Measurements from ENCODE around the gene AP5M1.
"Not testable (repeated sequence)": the region's sequence is repeated elsewhere in the genome, so short reads cannot be mapped to it uniquely, and the experiment has no call there.

Gene AP5M1, protein sequence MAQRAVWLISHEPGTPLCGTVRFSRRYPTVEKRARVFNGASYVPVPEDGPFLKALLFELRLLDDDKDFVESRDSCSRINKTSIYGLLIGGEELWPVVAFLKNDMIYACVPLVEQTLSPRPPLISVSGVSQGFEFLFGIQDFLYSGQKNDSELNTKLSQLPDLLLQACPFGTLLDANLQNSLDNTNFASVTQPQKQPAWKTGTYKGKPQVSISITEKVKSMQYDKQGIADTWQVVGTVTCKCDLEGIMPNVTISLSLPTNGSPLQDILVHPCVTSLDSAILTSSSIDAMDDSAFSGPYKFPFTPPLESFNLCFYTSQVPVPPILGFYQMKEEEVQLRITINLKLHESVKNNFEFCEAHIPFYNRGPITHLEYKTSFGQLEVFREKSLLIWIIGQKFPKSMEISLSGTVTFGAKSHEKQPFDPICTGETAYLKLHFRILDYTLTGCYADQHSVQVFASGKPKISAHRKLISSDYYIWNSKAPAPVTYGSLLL

DNA sequence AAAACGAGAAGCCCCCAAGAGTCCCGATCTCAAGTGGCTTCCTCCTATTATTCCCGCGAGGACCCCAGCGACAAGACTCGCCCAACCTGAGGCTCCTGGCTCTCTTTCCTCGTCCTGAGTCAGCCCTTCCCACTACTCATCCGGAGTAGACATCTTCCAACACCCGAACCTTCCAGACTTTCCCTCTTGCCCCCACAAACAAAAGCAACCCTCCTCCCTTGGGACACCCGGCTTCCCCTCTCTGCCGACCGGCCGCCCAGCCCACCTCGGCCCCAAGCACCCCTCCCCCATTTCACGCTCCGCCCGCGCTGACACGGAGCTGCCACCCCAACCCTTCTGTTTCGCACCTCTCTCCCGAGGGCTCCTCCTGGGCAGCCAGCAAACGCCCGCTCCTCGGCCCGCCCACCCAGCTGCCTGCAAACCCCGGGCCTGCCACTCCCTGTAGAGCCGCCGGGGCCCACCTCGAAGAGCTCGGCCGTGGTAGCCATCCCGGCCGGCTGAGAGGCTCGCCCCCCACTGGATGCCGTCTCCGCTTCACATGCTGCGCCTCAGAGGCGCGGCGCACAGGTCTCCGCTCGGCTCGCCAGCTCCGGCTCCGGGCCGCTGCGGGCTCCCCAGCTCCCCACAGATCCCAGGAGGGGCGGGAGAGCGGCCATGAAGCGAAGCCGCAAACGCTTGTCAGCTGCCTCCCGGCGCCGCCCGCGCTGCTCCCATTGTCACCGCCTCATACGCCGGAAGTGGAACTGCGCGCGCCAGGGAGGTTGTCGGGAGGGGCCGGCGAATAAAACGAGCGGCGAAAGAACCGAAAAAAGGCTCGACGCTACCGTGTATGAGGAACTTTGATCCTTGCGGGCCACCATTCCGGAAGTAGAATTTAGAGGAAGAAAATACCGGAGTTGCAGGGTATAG is at the start of gene AP5M1, which contains the start of gene EXOC5:
Gene AP5M1 (plus strand): TSS at position 811 of the 909 bp plus-strand sequence. CDS start 344 bp downstream, outside the sequence.
Gene EXOC5 (minus strand): TSS at position 745 of the 909 bp plus-strand sequence. CDS start 257 bp downstream, at position 488.
- peak; percentile 86 for DNase-seq

DNA sequence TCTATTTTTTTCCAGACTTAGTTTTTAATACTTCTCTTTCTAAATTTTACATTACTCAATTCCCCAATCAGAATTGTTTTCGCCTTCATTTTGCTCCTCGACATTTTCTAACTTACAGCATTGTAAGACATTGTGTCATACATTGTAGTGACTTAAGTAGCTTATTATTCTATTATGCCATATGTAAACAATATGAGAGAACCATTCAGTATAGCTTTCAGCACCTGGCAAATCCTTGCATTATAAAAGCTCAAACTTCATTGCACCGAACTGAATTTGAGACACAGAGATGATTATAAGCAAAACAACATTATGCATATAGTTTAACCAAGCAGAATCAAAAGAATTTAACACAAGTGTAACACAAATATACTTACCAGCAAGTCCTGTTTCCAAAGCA is 46.8 kb upstream of the AP5M1 start:
- no peak for DNase-seq

DNA sequence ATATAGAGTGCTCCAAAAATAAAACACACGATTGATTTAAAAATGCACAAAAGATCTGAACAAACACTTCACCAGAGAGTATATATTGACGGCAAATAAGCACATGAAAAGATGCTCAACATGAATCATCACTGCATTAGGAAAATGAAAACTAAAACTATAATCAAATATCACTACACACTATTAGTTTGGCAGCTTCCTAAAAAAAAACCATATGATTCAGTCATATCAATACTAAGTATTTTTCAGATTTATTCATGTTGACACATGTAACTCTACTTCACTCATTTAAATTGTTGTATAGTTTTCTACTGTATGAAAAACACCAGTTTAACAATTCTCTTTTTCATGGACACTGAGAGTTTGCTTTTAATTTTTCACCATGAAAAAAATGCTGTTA is 41.7 kb upstream of the AP5M1 start:
- no peak for DNase-seq

DNA sequence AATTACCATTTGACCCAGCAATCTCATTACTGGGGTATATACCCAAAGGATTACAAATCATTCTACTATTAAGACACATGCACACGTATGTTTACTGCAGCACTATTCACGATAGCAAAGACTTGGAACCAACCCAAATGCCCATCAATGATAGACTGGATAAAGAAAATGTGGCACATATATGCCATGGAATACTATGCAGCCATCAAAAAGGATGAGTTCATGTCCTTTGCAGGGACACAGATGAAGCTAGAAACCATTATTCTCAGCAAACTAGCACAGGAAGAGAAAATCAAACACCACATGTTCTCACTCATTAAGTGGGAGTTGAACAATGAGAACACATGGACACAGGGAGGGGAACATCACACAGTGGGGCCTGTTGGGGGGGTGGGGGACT is 40.5 kb upstream of the AP5M1 start:
- DNase-seq: not testable (repeated sequence)

DNA sequence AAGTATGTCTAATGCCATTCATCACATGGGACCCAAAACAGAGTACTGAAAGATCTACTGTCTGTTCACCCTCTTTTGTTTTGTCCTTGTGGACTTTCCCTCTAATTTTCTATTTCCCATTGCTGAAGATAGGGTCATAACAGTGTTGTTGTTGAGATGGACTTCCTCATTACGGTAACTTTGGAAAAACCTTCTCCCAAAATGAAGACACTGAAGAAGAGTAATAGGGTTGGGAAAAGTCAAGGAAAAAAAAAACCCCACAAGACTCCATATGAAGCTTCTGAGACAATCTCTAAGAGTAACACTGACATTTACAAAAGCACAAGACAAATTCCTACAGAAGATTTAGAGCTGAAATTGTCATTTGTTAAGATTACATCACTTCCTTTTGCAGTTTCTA is 36.8 kb upstream of the AP5M1 start:
- no peak for DNase-seq

DNA sequence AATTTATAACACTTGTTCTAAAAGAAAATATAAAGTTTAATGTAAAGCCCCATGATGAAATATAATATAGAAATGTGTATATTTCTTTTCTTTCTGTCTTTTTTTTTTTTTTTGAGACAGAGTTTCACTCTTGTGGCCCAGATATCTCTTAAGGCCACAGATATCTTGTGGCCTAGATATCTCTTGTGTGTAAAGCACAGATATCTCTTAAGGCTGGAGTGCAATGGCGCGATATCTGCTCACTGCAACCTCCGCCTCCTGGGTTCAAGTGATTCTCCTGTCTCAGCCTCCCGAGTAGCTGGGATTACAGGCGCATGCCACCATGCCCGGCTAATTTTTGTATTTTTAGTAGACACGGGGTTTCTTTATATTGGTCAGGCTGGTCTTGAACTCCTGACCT is 28.7 kb upstream of the AP5M1 start:
- not testable (repeated sequence) for DNase-seq

DNA sequence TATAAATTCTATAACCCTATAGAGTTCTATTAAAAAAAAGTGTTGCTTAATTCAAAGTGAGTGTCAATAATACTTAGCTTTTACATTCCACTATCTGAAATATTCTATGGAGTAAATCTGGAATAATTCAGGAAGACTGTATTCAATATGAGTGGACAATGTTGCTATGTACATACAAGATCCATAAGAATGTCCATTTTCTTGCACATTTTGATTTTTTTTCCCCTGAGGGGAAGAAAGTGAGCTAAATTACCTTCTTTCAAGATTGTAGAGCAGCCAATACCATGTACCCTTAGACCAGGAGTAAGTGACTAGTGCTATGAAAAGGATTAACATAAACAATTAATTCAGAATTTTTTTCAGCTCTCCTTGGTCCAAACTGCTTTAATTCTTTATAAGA is 25.5 kb upstream of the AP5M1 start:
- no peak for DNase-seq

DNA sequence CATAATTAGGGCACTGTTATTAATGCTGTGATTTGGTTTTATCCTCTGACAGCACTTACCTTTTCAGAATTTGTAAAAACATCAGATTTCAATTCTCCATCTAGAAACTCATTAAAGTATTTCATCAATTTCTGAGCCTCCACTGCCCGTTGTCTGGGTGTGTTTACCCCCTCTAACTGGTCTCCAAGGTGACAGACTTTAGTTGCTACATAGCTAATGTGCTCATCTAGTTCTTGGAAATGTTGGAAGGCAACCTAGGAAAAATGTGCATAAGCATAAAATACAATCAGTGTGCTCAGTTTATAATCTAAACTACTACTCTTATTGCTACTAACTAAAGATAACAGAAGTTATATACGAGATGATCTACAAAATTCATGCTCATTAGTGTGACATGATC is 24.7 kb upstream of the AP5M1 start:
- DNase-seq: no peak

DNA sequence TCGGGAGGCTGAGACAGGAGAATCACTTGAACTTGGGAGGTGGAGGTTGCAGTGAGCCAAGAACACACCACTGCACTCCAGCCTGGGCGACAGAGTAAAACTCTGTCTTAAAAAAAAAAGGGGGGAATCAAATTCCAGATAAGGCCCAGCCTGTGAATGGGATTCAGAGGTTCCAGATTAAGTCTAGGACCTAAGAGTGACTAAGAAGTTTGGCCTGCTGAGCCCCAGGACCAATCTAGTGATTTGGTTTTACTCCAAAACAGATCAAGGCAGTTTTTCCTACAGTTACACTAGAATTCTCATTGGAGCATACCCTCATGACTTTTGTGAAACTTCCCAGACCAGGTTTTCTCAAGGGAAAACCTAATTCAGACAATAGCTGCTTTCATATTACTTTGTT is 22.8 kb upstream of the AP5M1 start:
- DNase-seq: no peak

DNA sequence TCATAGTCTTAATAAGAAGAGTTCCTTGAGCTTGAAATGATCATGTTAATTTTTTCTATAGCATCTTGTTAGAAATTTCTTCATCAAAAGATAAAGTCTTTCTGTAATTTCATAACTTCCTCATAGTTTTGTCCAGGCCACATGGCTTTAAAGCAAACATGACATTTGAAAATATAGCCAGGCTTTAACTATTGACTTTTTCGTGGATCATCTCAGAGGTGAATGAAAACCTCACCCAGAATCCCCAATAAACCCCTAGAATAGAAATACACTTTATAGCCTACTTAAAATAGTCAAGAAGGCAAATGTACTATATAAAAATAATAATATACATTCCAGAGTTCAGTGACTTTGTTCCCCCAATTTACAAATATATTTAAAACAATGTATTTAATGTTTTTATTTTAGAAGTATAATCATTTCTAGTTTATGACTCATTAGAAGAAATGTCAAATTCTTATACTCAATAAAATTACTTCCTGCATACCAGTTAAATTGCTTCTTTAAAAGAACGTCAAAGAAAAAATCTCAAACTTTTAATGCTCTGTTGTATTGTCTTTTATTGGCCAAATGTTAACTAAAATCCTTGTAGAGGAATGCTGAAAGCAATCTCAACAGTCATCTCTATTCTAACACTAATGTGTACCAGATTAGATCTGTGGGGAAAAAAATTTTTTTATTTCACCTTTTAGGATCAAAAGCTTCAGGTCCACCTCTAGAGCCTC is 21.7 kb upstream of the AP5M1 start:
- no peak for DNase-seq

DNA sequence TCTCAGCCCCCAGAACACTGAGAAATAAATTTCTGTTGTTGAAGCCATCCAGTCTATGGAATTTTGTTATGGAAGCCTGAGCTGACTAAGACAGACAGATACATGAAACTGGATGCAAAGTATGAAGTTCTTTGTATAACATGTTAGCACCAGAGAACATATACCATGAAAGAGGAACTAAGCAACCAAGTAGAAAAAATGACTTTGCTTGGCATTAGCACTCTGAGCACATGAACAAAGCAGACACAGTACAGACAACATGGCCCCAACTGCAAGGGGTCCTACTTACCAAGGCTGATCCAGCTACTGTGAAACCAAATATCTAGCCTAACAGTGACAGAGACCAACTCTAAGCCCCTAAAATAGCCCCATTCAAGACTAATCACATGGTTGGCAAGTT is 13.9 kb upstream of the AP5M1 start:
- no peak for DNase-seq

DNA sequence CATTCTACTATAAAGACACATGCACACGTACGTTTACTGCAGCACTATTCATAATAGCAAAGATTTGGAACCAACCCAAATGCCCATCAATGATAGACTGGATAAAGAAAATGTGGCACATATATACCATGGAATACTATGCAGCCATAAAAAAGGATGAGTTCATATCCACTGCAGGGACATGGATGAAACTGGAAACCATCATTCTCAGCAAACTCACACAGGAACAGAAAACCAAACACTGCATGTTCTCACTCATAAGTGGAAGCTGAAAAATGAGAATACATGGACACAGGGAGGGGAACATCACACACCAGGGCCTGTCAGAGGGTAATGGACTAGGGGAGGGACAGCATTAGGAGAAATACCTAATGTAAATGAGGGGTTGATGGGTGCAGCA is 10.6 kb upstream of the AP5M1 start:
- not testable (repeated sequence) for DNase-seq

DNA sequence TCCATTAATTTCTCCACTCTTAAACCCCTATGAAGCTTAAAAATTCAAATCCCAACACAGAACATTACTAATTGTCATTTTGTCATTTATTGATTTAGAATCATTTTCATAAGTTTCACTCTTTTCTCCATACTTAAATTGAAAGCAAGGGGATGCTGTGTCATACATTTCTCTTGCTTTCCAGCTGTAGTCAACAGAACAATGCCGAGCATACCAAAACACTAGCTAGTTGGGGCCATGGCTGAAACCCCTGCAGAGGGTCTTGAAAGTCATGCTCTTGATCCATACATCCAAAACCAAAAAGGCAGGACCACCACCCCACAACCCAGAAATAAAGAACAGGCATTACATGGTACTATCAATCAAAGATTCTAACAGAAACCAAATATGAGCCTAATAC is 9.1 kb upstream of the AP5M1 start:
- DNase-seq: no peak

DNA sequence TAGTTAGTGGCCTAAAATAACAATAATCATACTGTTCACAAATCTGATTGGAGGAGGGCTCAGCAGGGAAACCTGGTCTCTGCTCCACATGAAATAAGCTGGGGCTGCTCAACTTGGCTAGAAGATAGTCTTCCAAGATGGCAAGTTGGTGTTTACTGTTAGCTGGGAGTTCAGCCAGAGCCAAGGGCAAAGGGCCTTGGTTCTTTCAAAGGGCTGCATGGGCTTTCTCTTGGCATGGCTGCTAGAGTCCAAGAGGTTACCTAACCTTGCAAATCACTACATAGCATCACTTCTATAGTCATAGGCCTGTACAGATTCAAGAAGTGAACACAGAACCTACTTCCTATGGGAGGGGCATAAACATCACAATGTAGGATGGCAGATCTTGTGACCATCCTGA is 7.2 kb upstream of the AP5M1 start:
- no peak for DNase-seq

DNA sequence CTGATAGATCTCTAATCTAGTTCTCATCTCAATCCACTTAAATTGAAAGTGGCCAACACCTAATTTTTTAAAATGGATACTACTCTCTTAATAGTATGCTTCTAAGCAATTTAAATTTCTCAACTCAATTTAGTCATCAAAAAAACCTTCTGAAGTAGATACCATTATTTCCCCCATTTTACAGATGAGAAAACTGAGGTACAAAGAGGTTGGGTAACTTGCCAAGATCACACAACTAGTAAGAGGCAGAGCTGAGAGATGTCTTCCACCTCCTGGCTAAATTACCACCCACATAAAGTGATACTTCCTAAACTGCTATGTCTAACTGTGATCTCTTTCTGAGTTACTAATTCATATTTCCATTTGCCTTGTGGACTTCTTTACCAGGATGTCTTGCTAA is 6.7 kb upstream of the AP5M1 start:
- no peak for DNase-seq

DNA sequence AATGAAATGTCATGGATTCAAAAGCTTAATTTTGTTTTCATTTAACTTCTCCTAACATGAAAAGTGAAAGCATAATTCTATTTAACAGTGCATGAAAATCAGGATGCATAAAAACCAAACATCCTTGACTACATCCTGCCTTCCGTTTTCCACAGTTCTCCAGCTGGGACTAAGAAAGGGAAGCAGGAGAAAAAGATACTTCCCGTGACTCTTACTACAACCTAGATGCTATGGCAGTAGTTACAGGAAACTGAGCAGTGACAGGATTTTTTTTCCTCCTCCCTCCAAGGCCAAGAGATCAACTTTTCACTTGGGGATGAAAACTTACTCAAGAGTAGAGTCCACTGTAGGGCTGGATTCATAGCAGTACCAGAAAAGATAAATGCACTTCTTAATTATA is 2.7 kb upstream of the AP5M1 start:
- no peak for DNase-seq

DNA sequence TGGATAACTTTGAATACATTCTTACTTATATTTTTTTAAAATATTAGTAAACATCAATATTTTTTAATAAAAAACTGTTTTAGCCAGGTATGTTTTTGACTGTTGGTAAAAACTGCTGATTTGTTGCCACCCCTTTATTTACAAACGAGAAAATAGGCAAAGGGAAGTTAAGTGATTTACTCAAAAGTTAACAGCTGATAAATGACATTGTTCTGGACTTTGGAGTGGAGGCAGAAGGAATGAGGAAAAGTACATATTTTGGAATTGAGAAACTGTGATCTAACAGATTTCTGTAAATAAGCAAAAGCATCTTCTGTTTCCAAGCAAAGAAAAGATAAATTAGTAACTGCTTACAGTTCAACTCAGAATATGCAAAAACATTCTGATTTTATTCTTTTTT is 4.5 kb downstream of the AP5M1 start:
- no peak for DNase-seq

DNA sequence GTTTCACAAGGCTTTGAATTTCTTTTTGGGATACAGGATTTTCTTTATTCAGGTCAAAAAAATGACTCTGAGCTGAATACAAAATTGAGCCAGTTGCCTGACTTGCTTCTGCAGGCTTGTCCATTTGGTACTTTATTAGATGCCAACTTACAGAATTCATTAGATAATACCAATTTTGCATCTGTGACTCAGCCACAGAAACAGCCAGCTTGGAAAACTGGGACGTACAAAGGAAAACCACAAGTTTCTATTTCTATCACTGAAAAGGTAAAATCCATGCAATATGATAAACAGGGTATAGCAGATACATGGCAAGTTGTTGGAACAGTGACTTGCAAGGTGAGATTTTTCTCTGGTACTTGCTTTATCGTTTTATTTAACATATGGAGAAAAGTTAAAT is 5.8 kb downstream of the AP5M1 start:
- no peak for DNase-seq

DNA sequence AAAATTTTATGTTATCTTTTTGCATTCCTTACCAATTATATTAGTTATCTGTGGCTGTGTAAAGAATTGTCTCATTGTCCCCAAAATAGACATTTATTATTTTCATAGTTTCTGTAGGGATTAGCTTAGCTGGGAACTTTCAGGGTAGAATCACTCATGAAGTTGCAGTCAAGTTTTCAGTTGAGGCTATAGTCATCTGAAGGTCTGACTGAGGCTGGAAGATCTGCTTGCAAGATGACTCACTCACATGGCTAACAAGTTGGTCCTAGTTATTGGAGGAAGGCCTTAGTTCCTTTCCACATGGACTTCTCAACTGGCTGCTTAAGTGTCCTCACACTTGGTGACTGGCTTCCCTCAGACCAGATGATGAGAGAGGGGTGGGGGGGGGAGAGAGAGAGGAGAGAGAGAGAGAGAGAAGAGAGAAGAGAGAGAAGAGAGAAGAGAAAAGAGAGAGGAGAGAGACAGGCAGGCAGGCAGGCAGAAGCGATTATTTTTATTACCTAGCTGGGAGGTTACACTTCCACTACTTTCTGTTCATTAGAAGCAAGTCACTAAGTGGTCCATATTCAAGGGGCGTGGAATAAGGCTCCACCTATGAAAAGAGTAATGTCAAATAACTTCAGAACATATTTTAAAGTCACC is 6.4 kb downstream of the AP5M1 start:
- no peak for DNase-seq

DNA sequence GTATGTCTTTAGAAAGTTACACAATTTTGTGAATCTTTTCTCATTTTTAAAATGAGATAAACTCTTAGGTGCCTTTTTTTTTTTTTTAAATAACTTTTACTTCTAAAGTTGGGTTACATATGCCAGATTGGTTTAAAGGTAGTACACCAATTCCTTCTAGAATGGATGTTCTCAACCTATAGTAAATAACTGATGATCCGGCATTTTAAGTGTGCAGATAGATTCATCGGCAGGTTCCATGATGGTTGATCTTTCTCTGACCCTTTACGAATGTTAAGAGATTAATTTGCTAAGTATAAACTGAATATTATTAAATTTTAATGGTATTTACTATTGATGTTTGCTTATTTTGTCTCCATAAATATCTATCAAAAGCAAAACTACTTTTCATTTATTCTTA is 8.3 kb downstream of the AP5M1 start:
- DNase-seq: no peak

DNA sequence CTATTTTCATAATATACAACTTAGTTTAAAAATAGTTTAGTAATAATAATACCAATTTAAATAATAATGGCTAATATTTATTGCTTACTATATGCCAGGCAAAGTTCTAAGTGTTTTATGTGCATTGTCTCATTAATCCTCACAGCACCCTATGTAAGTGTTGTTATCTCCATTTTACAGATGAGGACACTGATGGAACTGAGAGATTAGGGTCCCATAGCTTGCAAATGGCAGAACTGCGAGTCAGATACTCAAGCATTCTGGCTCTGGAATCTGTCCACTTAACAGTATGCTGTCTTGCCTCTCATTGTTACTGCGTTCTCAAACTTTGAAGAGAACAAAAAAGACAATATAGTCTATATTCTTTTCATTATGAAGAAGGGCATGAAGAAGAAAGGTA is 19.0 kb downstream of the AP5M1 start:
- DNase-seq: no peak

DNA sequence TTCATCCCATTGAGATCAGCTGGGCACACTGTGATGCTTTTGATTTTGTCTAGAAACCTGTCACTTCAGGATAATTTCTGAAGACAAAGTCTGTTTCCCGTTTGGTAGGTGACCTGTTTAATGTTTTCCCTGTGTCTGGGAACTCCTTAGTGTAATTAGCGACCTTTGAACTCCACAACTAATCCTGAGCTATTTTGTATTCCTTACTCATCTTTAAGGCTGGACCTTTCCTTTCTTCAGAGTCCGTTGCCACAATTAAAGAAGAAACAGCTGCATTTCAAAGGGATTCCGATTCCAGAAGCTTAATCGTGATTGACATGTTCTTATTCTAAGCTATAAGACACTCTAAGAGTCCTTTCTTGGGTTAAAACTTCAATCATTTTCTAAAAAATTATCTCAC is 22.0 kb downstream of the AP5M1 start:
- DNase-seq: no peak

Data from T1000 (cell line).